8988T (cell line): ENCODE results near the gene ANKS1B.

Source experiments
- DNase-seq: peaks from one replicate; pipeline ENCODE4 v3.0.0; 2011

The ANKS1B gene

DNA sequence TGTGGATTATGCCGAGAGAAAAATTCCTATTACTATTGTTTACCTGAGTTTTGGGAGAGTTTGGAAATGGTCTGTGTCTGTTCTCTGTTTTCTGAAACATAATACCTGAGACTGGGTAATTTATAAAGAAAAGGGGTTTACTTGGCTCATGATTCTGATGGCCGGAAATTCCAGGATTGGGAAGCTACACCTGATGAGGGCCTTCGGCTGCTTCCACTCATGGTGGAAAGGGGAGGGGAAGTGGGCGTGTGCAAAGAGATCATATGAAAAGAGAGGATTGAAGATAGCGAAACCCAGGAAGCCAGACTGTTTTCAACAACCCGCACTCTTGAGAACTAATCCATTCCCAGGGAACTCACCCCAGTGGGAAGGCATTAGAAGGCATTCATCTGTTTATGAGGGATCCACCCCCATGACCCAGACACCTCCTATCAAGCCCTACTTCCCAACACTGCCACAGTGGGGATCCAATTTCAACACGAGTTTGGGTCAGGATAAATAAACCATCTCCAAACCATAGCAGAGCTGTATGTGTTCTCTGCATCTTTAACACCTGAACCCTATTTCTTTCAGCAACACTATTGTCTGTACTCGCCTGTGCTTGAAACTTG lies 1288.6 kb downstream of the ANKS1B start:
- DNase-seq = no peak

DNA sequence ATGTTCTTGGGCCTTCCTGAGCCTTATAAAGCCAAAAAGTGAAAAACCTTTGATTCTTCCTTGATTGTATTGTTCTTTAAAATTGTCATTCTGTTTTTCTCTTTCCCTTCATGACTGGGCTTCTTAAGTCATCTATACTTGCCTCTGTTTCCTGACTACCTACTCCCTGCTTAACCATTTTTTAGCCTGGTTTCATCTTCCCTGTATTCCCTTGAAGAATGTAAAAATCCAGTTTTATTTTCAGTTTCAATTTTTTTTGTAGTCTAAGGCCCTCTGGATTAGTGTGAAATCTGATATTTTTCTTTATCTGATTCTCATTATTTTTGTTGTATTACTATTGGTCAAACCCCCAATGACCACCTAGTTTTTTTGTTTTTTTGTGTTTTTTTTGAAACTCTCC lies 1293.4 kb downstream of the ANKS1B start:
- no peak for DNase-seq

DNA sequence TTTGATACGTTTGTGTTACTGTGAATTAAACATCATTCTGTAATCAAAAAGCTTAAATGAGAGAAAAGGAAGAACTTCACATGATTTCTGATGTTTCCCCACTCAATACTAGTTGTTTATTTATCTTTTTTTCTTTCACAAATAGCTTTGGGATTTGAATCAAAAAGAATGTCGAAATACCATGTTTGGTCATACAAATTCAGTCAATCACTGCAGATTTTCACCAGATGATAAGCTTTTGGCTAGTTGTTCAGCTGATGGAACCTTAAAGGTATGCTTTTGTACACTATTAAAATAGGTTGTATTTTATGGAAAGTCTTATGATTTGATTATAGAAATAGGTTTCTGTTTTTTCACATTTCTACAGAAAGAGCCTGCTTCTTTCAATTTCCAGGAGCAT lies 1298.1 kb downstream of the ANKS1B start:
- no peak for DNase-seq
